HG02840 (cell line): ENCODE results near the gene CHMP1B.
"Not testable (repeated sequence)": the region's sequence is repeated elsewhere in the genome, so short reads cannot be mapped to it uniquely, and the experiment has no call there.

Source experiments
- ATAC-seq: cut with Tn5 transposase; IDR thresholded peaks from one replicate; pipeline ENCODE4 v1.9.1; 2021; ENCODE audit warnings: mild to moderate bottlenecking, moderate library complexity, moderate number of reproducible peaks; ENCODE audit not compliant: unreplicated experiment, low FRiP score

The CHMP1B gene

DNA sequence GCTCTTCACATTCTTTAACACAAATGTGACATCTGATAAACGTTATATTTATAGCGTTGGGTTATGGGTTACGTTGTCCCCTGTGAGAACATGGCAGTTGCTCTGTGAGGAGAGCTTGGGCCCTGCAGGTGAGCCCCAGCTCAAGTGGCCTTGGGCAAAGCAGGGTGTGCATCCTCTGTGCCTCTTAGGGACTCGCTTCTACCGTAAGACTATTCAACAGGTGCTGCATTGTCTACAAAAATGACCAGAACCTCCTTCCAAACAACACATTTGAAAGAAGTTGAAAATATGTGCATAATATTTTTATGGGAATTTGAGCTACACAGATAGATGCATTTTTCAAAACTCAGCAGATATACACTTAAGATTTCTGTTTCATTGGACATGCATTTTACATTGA, 16.4 kb upstream of the CHMP1B start:
- no peak for ATAC-seq

GRCh38 chr18:11839556-11839955, 11.7 kb upstream of the CHMP1B start:
- no peak for ATAC-seq

DNA sequence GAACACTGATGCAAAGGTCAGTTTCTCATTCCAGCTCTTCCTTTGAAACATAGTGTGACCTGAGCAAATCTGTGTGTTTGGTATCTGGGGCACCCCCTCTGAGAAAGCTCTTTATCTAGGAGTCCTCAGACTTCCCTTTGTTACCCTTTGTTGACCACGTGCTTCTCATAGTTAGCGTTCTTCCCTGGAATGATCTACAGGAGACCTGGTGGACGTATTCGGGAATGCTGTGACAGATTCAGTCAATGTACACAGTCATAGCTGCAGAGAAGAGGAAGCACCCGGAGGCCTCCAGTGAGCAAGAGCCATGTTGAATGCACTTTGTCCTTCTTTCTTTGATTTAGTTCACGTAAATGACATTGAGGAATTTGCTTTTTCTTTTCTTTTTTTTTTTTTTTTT, 10.7 kb upstream of the CHMP1B start:
- ATAC-seq, result no peak

DNA sequence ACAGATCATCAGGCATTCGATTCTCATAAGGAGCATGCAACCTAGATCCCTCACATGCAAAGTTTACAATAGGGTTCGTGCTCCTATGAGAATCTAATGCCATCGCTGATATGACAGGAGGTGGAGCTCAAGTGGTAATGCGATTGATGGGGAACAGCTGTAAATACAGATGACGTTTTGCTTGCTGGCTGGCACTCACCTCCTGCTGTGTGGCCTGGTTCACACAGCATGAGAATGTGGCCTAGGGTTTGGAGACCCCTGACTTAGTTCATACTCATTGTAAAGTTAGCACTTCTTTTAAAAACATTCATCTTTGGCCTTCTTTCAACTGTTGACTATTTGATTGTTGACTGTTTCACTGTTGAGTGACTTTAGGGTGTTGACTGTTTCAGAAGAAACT, 8.7 kb upstream of the CHMP1B start:
- no peak for ATAC-seq

- ATAC-seq, result no peak
These were observed 6.8 kb upstream of the CHMP1B start for GRCh38 chr18:11844436-11844835.

GRCh38 chr18:11845654-11846053, 5.6 kb upstream of the CHMP1B start:
- ATAC-seq, result no peak

- ATAC-seq, result no peak
These were observed 3.4 kb upstream of the CHMP1B start for GRCh38 chr18:11847811-11848210.

DNA sequence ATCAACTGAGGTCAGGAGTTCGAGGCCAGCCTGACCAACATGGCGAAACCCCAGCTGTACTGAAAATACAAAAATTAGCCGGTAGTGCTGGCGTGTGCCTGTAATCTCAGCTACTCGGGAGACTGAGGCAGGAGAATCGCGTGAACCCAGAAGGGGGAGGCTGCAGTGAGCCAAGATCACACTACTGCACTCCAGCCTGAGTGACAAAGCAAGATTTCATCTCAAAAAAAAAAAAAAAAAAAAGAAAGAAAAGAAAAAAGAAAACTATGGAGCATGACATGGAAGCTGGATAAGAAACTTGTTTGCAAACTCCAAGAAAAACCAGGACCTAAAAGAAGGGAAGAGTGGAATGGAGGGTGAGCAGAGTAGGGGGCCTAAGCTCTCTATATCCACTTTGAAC, 1.9 kb upstream of the CHMP1B start:
- ATAC-seq, result no peak

GRCh38 chr18:11849841-11850634, 1.2 kb upstream of the CHMP1B start:
- ATAC-seq, result no peak

DNA sequence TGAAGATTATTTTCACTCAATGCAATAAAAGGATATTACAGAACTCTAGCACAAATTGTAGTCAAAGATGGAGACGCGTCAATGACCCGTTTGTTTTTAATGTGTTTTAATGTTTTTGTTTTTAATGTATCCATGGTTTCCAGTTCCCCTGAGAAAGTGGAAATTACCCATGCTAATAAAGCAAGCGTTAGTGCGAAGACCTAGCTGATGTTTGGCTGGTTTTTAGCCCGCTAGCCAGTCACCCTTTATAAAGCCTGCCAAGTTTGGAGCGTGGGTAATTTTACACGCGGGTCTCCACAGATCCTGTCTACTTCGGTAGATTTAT, 430 bp upstream of the CHMP1B start:
- ATAC-seq, result peak; percentile 36

DNA sequence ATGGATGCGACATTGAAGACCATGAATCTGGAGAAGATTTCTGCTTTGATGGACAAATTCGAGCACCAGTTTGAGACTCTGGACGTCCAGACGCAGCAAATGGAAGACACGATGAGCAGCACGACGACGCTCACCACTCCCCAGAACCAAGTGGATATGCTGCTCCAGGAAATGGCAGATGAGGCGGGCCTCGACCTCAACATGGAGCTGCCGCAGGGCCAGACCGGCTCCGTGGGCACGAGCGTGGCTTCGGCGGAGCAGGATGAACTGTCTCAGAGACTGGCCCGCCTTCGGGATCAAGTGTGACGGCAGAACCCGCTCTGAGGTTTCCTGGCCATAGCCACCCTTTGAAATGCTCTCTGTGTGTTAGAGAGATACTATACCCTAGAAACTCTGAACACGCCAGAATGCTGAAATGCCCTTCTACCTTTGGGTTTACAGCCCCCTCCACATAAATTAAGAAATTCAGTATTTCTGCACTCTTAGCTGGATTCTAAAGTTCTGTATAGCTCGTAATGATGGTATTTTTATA, 659 bp downstream of the CHMP1B start:
- ATAC-seq, result peak; percentile 21

- ATAC-seq, result not testable (repeated sequence)
These were observed 3.3 kb downstream of the CHMP1B start for GRCh38 chr18:11854554-11854953.

GRCh38 chr18:11857177-11857887, 6.1 kb downstream of the CHMP1B start:
- ATAC-seq, result no peak

- ATAC-seq, result no peak
These were observed 8.1 kb downstream of the CHMP1B start for GRCh38 chr18:11859282-11859830.

GRCh38 chr18:11859903-11860407, 8.7 kb downstream of the CHMP1B start:
- ATAC-seq, result no peak

DNA sequence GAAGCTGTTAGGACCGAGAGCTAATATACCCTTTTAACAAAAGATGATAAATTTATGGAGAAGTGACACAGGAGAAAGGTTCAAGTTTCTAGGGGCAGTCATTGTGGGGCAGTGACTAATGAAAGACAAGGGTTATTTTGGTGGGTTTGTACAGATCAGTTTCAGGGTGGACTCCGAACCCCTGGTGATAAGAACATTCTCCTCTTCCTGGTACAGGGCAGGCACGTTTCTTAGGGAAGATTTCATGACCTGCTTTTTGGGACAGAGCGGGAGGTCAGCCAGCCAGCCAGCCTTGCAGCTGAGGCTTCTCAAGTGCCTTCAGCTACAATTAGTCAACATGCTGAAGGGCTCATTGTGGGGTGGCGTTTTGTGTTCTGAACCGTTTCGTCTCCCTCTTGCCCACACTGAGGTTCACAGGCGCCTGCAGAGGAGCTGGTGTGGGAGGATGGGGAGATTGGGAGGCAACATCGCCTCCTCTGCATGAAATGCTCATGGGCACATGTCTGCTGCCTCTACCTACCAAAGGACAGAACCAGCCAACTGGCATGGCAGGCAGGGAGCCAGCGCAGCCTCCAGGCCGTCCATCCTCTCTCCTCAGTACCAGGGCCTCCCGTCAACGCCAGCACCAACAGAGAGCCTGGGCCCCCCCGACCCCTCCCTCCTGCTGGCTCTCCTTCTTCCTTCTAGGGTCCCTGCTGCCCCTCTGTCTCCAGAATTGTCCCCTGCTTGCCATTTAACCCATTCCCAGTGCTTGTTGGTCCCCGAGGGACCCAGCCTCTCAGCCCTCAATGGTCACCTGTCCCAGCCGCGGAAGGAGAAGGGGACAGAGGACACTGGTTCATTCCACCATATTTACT, 9.6 kb downstream of the CHMP1B start:
- ATAC-seq, result no peak

- ATAC-seq, result no peak
These were observed 10.5 kb downstream of the CHMP1B start for GRCh38 chr18:11861583-11862288.

DNA sequence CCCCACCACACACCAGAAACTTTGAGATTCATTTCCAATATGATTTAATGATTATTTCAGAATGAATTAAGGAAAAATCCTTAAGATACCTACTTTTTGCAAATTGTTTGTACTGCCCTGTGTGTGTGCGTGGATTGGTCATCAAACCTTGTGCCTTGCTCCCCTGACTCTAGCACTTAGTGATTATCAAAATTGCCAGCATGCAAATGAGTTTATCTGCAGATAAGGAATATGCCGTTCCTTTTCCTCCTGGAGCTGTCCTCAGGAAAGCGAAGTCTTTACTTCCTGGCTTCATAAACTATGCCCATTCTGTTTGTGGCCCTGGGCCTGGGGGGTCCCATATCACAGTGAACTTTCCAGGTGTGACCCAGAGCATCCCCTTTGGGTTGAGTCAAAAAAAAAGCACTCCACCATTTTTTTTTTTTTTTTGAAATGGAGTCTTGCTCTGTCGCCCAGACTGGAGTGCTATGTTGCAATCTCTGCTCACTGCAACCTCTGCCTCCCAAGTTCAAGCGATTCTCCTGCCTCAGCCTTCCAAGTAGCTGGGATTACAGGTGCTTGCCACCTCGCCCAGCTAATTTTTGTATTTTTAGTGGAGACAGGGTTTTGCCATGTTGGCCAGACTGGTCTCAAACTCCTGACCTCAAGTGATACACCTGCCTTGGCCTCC, 11.4 kb downstream of the CHMP1B start:
- no peak for ATAC-seq

GRCh38 chr18:11864471-11864870, 13.3 kb downstream of the CHMP1B start:
- ATAC-seq, result no peak
